OCI-LY7 (cell line): Measurements from ENCODE around the gene VTI1A. TPM values are rescaled to one million over a fixed set of nuclear protein-coding genes. Genes with fewer than 3 reads are reported as not detected.
"Not testable (repeated sequence)": the region's sequence is repeated elsewhere in the genome, so short reads cannot be mapped to it uniquely, and the experiment has no call there.

Experiments
- BruUV-seq: library from RNA; stranded (reverse); fragments of 400-500 nt; replicated peaks from 2 replicates; lab custom pipeline; 2021; lab: Mats Ljungman, UMichigan
- CTCF ChIA-PET: fragments of 300-600 bp; sonication (Branson Sonifier 250); formaldehyde crosslinking; loops from one replicate; lab custom pipeline; 2022; ENCODE audit warnings: antibody characterized with exemption; ENCODE audit not compliant: unreplicated experiment; lab: Charles Lee
- POLR2A ChIA-PET: fragments of 300-600 bp; sonication (Branson Sonifier 250); formaldehyde crosslinking; loops from one replicate; lab custom pipeline; 2022; ENCODE audit warnings: antibody characterized with exemption; lab: Charles Lee
- DNase-seq: peaks from one replicate; pipeline ENCODE4 v3.0.0-alpha.2; 2015; ENCODE audit warnings: low spot score
- H2AFZ ChIP-seq: fragments of 200-600 bp; sonication (generic), shearing (Covaris generic); 2 replicates; pipeline ENCODE4 v1.6.1; 2014; ENCODE audit warnings: mild to moderate bottlenecking, antibody characterized with exemption, low read length, moderate library complexity
- H3K27ac ChIP-seq: fragments of 200-600 bp; sonication (generic); 2 replicates; pipeline ENCODE4 v1.5.1; 2014; ENCODE audit warnings: mixed run types, low read depth, mild to moderate bottlenecking, moderate library complexity, low read length, inconsistent platforms; ENCODE audit not compliant: poor library complexity, severe bottlenecking
- H3K36me3 ChIP-seq: fragments of 200-600 bp; sonication (generic); 2 replicates; pipeline ENCODE4 v1.6.1; 2014; ENCODE audit warnings: mild to moderate bottlenecking, antibody characterized with exemption, low read length, moderate library complexity, mixed read lengths; ENCODE audit not compliant: insufficient read depth
- H3K4me1 ChIP-seq: fragments of 200-600 bp; sonication (generic); 2 replicates; pipeline ENCODE4 v1.5.1; 2014; ENCODE audit warnings: mild to moderate bottlenecking, low read length; ENCODE audit not compliant: insufficient read depth, poor library complexity, severe bottlenecking
- H3K4me2 ChIP-seq: fragments of 200-600 bp; sonication (generic); 2 replicates; pipeline ENCODE4 v1.6.1; 2014; ENCODE audit warnings: mild to moderate bottlenecking, low read length
- H3K4me3 ChIP-seq: fragments of 200-600 bp; sonication (generic); 2 replicates; pipeline ENCODE4 v1.5.1; 2014; ENCODE audit warnings: mild to moderate bottlenecking, low read depth, low read length; ENCODE audit not compliant: poor library complexity, severe bottlenecking
- H3K79me2 ChIP-seq: fragments of 200-600 bp; sonication (generic); 2 replicates; pipeline ENCODE4 v1.6.1; 2016; ENCODE audit warnings: low read depth, mild to moderate bottlenecking, low read length, moderate library complexity, mixed read lengths; ENCODE audit not compliant: insufficient read depth
- H3K9me2 ChIP-seq: fragments of 200-600 bp; sonication (generic); 2 replicates; pipeline ENCODE4 v1.6.1; 2016; ENCODE audit warnings: mild to moderate bottlenecking, low read length, mixed read lengths; ENCODE audit not compliant: insufficient read depth
- H3K9me3 ChIP-seq: fragments of 200-600 bp; sonication (generic); 2 replicates; pipeline ENCODE4 v1.6.1; 2014; ENCODE audit warnings: mild to moderate bottlenecking, mixed run types, low read length, mixed read lengths
- H4K20me1 ChIP-seq: fragments of 200-600 bp; sonication (generic); 2 replicates; pipeline ENCODE4 v1.6.1; 2014; ENCODE audit warnings: mild to moderate bottlenecking, antibody characterized with exemption, low read length, moderate library complexity, mixed read lengths; ENCODE audit not compliant: insufficient read depth
- EZH2phosphoT487 ChIP-seq: fragments of 200-600 bp; sonication (generic); IDR thresholded peaks from 2 replicates; pipeline ENCODE4 v1.6.1; 2018; ENCODE audit warnings: low read depth, borderline replicate concordance, mild to moderate bottlenecking, mixed run types, antibody characterized with exemption, low read length, moderate library complexity, mixed read lengths
- intact Hi-C: fragments of 100-400 bp; cut with micrococcal nuclease; formaldehyde crosslinking; loops from one replicate; pipeline ENCODE4 v1.10.0; 2022; ENCODE audit not compliant: unreplicated experiment
- microRNA-seq: library from miRNA; unstranded; fragments of <30 nt; microRNA quantifications from one replicate; pipeline ENCODE4 v1.2.0, GENCODE V29; 2022; ENCODE audit warnings: borderline replicate concordance
- small RNA-seq: library from RNA; depleted of rRNA; stranded (forward); fragments of <200 nt; gene quantifications from one replicate; pipeline ENCODE3, GENCODE V24; 2014
- total RNA-seq, 2 experiments: library from RNA; depleted of rRNA in 1 of 2; stranded (reverse); fragments of >200 nt in 1 of 2; shearing (Covaris generic) in 1 of 2; gene quantifications; 2 replicates each; pipeline ENCODE4 v1.2.3, GENCODE V29; 2014 to 2022
- TF ChIP-seq, protein P1 (sequence below): fragments of 200-600 bp; sonication (generic); conservative IDR thresholded peaks from 2 replicates; pipeline ENCODE4 v1.5.1; 2014; ENCODE audit warnings: mild to moderate bottlenecking, antibody characterized with exemption, low read length, moderate library complexity, mixed read lengths

Gene VTI1A
- total RNA-seq, 2 experiments from 2014 or later = 39.4 to 45.2 TPM

DNA sequence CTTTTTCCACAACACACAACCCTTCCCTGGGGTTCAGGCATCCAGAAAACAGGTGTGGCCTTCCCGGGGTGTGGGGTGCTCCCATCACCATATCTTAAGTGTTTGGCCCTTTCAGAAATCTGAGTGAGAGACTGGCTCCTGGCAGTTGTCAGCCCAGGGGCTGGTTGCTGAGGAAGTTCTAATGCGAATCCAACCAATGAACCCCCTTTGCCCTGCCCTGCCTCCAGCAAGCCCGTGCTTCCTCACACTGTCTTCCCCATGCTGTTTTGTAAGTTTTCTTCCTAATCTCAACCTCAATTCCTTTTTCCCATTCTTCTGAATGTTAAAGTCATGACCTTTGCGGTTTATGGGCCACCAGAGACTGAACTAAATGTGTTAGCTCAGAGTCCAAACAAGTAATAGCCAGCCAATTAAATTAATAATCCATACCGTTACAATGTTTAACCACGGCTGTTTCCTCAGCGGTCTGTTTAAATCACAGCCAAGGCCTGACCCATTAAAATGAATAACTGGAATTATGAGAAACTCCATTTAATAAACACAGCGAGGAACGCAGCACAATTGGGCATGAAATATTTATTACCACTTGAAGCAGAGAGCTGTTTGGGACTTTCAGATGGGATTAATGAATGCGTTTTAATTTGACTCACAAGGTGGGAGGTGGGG, 412.1 kb downstream of the VTI1A start:
- Histone ChIP-seq H3K9me3 (no peaks in the 10 kb centered on the region), H4K20me1 (no peaks in the 10 kb centered on the region), H3K4me3 (no peak overlapping the region), H3K36me3 (no peaks in the 10 kb centered on the region), H3K9me2 (no peaks in the 10 kb centered on the region), H3K27ac (no peak overlapping the region), H3K4me2 (no peak overlapping the region), H3K79me2 (no peaks in the 10 kb centered on the region), H3K4me1 (no peaks in the 10 kb centered on the region), H2AFZ (no peak overlapping the region)
- TF ChIP-seq, protein P1, sequence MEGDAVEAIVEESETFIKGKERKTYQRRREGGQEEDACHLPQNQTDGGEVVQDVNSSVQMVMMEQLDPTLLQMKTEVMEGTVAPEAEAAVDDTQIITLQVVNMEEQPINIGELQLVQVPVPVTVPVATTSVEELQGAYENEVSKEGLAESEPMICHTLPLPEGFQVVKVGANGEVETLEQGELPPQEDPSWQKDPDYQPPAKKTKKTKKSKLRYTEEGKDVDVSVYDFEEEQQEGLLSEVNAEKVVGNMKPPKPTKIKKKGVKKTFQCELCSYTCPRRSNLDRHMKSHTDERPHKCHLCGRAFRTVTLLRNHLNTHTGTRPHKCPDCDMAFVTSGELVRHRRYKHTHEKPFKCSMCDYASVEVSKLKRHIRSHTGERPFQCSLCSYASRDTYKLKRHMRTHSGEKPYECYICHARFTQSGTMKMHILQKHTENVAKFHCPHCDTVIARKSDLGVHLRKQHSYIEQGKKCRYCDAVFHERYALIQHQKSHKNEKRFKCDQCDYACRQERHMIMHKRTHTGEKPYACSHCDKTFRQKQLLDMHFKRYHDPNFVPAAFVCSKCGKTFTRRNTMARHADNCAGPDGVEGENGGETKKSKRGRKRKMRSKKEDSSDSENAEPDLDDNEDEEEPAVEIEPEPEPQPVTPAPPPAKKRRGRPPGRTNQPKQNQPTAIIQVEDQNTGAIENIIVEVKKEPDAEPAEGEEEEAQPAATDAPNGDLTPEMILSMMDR = no peak
- no peak for TF ChIP-seq EZH2phosphoT487
- CTCF ChIA-PET = no interaction called here
- no peak for DNase-seq
- POLR2A ChIA-PET = no interaction called here
- BruUV-seq = no TSS peak
- intact Hi-C loops = no loop called here

DNA sequence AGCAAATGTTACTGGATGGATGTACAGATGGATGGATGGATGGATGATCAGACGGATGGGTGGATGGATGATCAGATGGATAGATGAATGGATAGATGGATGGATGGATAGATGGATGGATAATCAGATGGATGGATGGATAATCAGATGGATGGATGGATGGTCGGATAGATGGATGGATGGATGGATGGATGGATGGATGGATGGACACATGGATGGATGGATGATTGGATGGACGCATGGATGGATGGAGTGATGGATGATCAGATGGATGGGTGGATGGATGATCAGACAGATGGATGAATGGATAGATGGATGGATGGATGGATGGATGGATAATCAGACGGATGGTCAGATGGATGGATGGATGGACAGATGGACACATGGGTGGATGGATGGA, 412.8 kb downstream of the VTI1A start:
- BruUV-seq = no TSS peak
- no peak overlapping the region for H3K4me3 ChIP-seq
- H3K4me2 ChIP-seq = no peak overlapping the region
- H3K79me2 ChIP-seq = no peaks in the 10 kb centered on the region
- no peak overlapping the region for H3K27ac ChIP-seq
- no peaks in the 10 kb centered on the region for H3K9me2 ChIP-seq
- H4K20me1 ChIP-seq = no peaks in the 10 kb centered on the region
- H3K9me3 ChIP-seq = no peaks in the 10 kb centered on the region
- CTCF ChIA-PET = interaction anchor here (0.5 kb wide), 1 partner anchor 16 kb away, joined by 3 read pairs; no protein-coding TSS in a partner anchor
- no peaks in the 10 kb centered on the region for H3K36me3 ChIP-seq
- no peak for DNase-seq
- POLR2A ChIA-PET = no interaction called here
- TF ChIP-seq EZH2phosphoT487 = no peak
- TF ChIP-seq, protein P1 = no peak
- H3K4me1 ChIP-seq = no peaks in the 10 kb centered on the region
- H2AFZ ChIP-seq = no peak overlapping the region
- intact Hi-C loops = no loop called here

DNA sequence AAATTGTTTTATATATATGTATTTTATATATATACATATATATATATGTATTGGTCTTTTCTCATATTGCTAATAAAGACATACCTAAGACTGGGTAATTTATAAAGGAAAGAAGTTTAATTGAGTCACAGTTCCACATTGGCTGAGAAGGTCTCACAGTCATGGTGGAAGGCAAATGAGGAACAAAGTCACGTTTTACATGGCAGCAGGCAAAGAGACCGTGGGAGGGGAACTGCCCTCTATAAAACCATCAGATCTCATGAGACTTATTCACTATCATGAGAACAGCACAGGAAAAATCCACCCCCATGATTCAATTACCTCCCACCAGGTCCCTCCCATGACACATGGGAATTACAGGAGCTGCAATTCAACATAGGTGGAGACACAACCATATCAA, 416.4 kb downstream of the VTI1A start:
- H3K9me3 ChIP-seq, POLR2A ChIA-PET, H3K4me2 ChIP-seq, intact Hi-C loops, H3K36me3 ChIP-seq, BruUV-seq, H4K20me1 ChIP-seq, H3K4me3 ChIP-seq, H3K79me2 ChIP-seq, H2AFZ ChIP-seq, H3K9me2 ChIP-seq, H3K4me1 ChIP-seq, CTCF ChIA-PET, H3K27ac ChIP-seq, DNase-seq: not testable (repeated sequence)

Small RNA genes within 50 kb of the gene (microRNA-seq; reads per million reads assigned to microRNA genes)
- gene MIR4295 = not detected

Small RNA genes within 50 kb of the gene (small RNA-seq; reads per million reads assigned to genes)
- not detected for gene AC022018.1
- not detected for gene MIR4295

Other genes with a start within 250 kb of the VTI1A start
- not detected in 2 replicates for gene TECTB, start 163.8 kb upstream of the VTI1A start, total RNA-seq (2014; rRNA removed; shearing (Covaris generic))
- gene TECTB, start 163.8 kb upstream of the VTI1A start, total RNA-seq (2022) = not detected in 2 replicates
- 25.4 and 34.4 TPM in 2 replicates for gene ACSL5, start 73.1 kb upstream of the VTI1A start, total RNA-seq (2014; rRNA removed; shearing (Covaris generic))
- 23.0 and 25.3 TPM in 2 replicates for gene ACSL5, start 73.1 kb upstream of the VTI1A start, total RNA-seq (2022)
- gene ZDHHC6, start 301 bp upstream of the VTI1A start, total RNA-seq (2014; rRNA removed; shearing (Covaris generic)) = 29.9 and 31.5 TPM in 2 replicates
- 33.1 and 33.8 TPM in 2 replicates for gene ZDHHC6, start 301 bp upstream of the VTI1A start, total RNA-seq (2022)